Heart right ventricle (tissue), 16 donors: Measurements from ENCODE around the gene XPO4. TPM values are rescaled to one million over a fixed set of nuclear protein-coding genes. Genes with fewer than 3 reads are reported as not detected.
"Not testable (repeated sequence)": the region's sequence is repeated elsewhere in the genome, so short reads cannot be mapped to it uniquely, and the experiment has no call there.

ENCODE experiments used
- ATAC-seq, 8 donors: fragments of 200-7000 bp; cut with Tn5 transposase; one replicate each; pipeline ENCODE4 v1.9.1; 2020; ENCODE audit warnings: mild to moderate bottlenecking in 8 of 8, moderate library complexity in 8 of 8, moderate number of reproducible peaks in 1 of 8
- DNase-seq, 2 donors: peaks; one replicate each; pipeline ENCODE4 v3.0.0-alpha.2; 2020
- H3K27ac ChIP-seq, 10 donors: fragments of 200-600 bp; sonication (generic) in 2 of 10; one replicate each; pipeline versions ENCODE4 v1.5.0 to v1.8.0; 2020 to 2022; ENCODE audit warnings: mild to moderate bottlenecking in 3 of 10
- H3K27me3 ChIP-seq, 7 donors: fragments of 200-600 bp; one replicate each; pipeline ENCODE4 v1.8.0; 2021 to 2022; ENCODE audit warnings: mild to moderate bottlenecking in 2 of 7
- H3K36me3 ChIP-seq, 9 donors: fragments of 200-600 bp; sonication (generic) in 1 of 9; one replicate each; pipeline versions ENCODE4 v1.5.0 to v1.8.0; 2020 to 2022; ENCODE audit warnings: mild to moderate bottlenecking in 2 of 9
- H3K4me1 ChIP-seq, 9 donors: fragments of 200-600 bp; sonication (generic) in 1 of 9; one replicate each; pipeline versions ENCODE4 v1.5.0 to v1.8.0; 2020 to 2022; ENCODE audit warnings: mild to moderate bottlenecking in 4 of 9
- H3K4me3 ChIP-seq, 10 donors: fragments of 200-600 bp; sonication (generic) in 2 of 10; one replicate each; pipeline versions ENCODE4 v1.5.0 to v1.8.0; 2020 to 2022; ENCODE audit warnings: mild to moderate bottlenecking in 7 of 10, moderate library complexity in 2 of 10
- H3K9me3 ChIP-seq, 11 donors: fragments of 200-600 bp in 10 of 11; sonication (generic) in 2 of 11; one replicate each; pipeline versions ENCODE4 v1.5.0 to v1.8.0; 2013 to 2022; ENCODE audit warnings: mild to moderate bottlenecking in 2 of 11, control low read depth in 1 of 11, moderate library complexity in 1 of 11
- WGBS, 2 donors: extraction: QIAGEN DNeasy Blood & Tissue Kit; methylation state at CpG; one replicate each; pipeline ENCODE4 v1.1.7; 2013; ENCODE audit warnings: inconsistent platforms in 1 of 2; 5-methylcytosine and 5-hydroxymethylcytosine counted together
- intact Hi-C, 10 donors: fragments of 100-400 bp; cut with DNase I; formaldehyde crosslinking; loops; one replicate each; pipeline versions ENCODE4 v1.11.1 to v1.14.2; 2022
- long read RNA-seq, 3 donors: library from polyadenylated mRNA; unstranded; transcript quantifications; one replicate each; pipeline ENCODE4 v2.0.0, GENCODE V29; 2020 to 2021
- polyA plus RNA-seq, 2 donors: library from polyadenylated mRNA; stranded (reverse); fragments of 200-250 nt; gene quantifications; one replicate each; pipeline ENCODE4 v1.2.3, GENCODE V29; 2013
- total RNA-seq, 10 donors: library from RNA; stranded (reverse); fragmentation: NEBNext Ultra II Directional in 3 of 10; extraction: Animal tissue kit (Norgen Biotek cat#: 25700) in 3 of 10; gene quantifications; one replicate each; pipeline versions ENCODE4 v1.2.1 to v1.2.4, GENCODE V29; 2021 to 2023
- TF ChIP-seq, protein P1 (sequence below), 9 donors: fragments of 200-600 bp; sonication (generic) in 2 of 9; IDR thresholded peaks; one replicate each; pipeline versions ENCODE4 v1.5.0 to v1.8.0; 2021 to 2022; ENCODE audit warnings: antibody characterized with exemption in 9 of 9, mild to moderate bottlenecking in 5 of 9, moderate library complexity in 1 of 9
- donor health status: Arrhythmogenic right ventricular cardiomyopathy.
- donor health status: ischemic (EF 13 %, LVEDD 7.1; RV severe dilation, severe dysfunction).
- donor health status: healthy with polysubstance abuse.
- donor health status: DM: no; HTN: yes; CAD: no.
- donor health status: DM: no; HTN: no; CAD: no.
- donor health status: ischemic (EF 25% LVEDD 6.9; RV normal size, moderate dysfunction).
- donor health status: ischemic (EF 25% LVEDD 5.7; RV mildly dilated, moderate dysfunction).
- donor health status: healthy.
- donor health status: DM: yes; HTN: yes; CAD: no.
- donor health status: Ischemic cardiomyopathy.
- donor health status: ischemic (EF 35%, LVEDD 5.7; RV mildly dilated, moderate dysfunction).
- donor health status: nonischemic (EF 11% LVEDD 7.7; RV severe dilation, severe dysfunction).
- donor health status: DM: yes; HTN: yes; CAD: no.
- donor health status: PGD.
- donor health status: ischemic (EF 29% LVEDD 5.4; RV normal size, mild dysfunction).
- donor health status: nonischemic (EF 23%, LVEDD 6.1; RV moderate dilation, normal function).

XPO4 gene
- 10 to 100 TPM; 13.6 to 68.1 (median 38.7) TPM for total RNA-seq
- 1 to 10 TPM; 3.5 to 5.7 TPM for polyA plus RNA-seq
- long read RNA-seq, donor 1, full-length matches to known transcripts: 2 of 10 reads
- long read RNA-seq, donor 1, partial matches to known transcripts: 1 of 10 reads
- long read RNA-seq, donor 1, other reads (novel, unspliced or antisense): 7 of 10 reads
- long read RNA-seq, donor 2, full-length matches to known transcripts: 1 of 19 reads
- long read RNA-seq, donor 2, partial matches to known transcripts: 3 of 19 reads
- long read RNA-seq, donor 2, other reads (novel, unspliced or antisense): 15 of 19 reads
- long read RNA-seq, donor 3, full-length matches to known transcripts: 1 of 12 reads
- long read RNA-seq, donor 3, partial matches to known transcripts: 4 of 12 reads
- long read RNA-seq, donor 3, other reads (novel, unspliced or antisense): 7 of 12 reads

DNA sequence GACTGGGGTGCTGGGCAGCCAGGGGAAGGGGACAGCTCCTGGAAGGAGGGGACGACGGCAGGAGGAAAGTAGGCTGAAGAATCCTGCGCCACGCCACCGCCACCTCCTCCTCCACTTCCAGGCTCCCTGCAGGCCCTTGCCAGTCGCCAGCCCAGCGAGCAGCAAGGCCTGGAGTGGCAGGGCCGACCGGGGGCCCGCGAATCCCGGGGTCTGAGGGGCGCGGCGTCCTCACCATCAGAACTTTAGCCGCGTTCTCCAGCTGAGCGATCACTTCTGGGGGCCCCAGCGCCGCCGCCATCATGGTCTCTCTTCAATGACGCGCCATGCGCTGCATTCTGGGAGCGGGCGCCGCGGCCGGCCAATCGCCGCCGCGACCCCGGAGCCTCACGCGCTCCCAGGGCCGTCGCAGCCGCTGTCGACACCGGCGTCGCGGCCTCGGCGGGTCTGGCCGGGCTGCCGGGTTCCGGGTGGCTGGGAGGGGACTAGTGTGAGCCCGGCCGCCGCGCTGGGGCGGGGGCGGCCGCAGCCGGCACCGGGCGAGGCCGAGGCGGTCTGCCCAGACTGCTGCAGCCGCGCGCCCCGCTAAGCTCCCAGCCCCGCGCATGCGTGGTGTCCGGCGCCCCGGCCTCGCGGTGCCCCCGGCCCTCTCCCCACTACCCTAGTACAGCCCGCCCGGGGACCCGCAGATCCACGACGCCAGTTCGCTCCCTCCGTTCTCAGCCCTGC lies at the start of gene XPO4:
TSS of gene XPO4 (minus strand) at position 309 of the 726 bp plus-strand sequence. CDS start at position 301, 8 bp downstream.
- Histone ChIP-seq H3K4me1 (peaks cover 0 to 30% (median 23%) of the 10 kb centered on the region in 9 donors), H3K4me3 (peak within 1 kb of the TSS; percentile 68 to 100 (median 96)), H3K36me3 (peaks cover 0 to 27% (median 5%) of the 10 kb centered on the region in 9 donors), H3K27me3 (no peaks in the 10 kb centered on the region), H3K9me3 (no peaks in the 10 kb centered on the region), H3K27ac (peak within 1 kb of the TSS; percentile 70 to 97 (median 94))
- DNase-seq (peak; percentile 75 to 83), ATAC-seq (peak; percentile 96 to 98 (median 97))
- WGBS, 2 donors: 1% methylated on average over 50 to 81 of the region's 81 CpGs
- intact Hi-C loops: loop anchor here in 2 of 10 donors (5.0 kb wide), 1 partner anchor 50 kb away; no protein-coding TSS in a partner anchor
- TF ChIP-seq, protein P1, sequence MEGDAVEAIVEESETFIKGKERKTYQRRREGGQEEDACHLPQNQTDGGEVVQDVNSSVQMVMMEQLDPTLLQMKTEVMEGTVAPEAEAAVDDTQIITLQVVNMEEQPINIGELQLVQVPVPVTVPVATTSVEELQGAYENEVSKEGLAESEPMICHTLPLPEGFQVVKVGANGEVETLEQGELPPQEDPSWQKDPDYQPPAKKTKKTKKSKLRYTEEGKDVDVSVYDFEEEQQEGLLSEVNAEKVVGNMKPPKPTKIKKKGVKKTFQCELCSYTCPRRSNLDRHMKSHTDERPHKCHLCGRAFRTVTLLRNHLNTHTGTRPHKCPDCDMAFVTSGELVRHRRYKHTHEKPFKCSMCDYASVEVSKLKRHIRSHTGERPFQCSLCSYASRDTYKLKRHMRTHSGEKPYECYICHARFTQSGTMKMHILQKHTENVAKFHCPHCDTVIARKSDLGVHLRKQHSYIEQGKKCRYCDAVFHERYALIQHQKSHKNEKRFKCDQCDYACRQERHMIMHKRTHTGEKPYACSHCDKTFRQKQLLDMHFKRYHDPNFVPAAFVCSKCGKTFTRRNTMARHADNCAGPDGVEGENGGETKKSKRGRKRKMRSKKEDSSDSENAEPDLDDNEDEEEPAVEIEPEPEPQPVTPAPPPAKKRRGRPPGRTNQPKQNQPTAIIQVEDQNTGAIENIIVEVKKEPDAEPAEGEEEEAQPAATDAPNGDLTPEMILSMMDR (IDR thresholded peaks at IDR 0.05): no peak

DNA sequence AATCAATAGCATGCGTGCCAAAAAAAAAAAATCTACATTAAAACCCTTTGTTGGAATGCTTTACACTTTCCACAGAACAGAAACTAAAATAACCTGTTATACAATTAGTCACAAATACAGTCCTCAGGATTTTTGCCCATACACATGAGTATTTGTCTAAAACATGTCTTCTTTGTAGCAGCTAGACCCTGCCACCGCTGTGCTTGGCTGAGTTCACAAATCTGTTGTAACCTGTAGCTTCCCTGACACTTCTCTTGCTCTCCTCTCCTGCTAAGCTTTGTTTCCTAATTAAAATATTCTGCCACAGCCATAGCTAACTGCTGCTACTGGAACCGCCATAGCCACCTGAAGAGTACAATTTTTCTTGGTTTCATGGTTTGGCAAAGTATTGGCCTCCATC lies 45.5 kb upstream of the XPO4 start:
- WGBS, 2 donors: 91 to 97% methylated on average over 3 of the region's 3 CpGs
- not testable (repeated sequence) for DNase-seq, H3K9me3 ChIP-seq, H3K36me3 ChIP-seq, H3K4me3 ChIP-seq, ATAC-seq, H3K27ac ChIP-seq
- H3K4me1 ChIP-seq: peaks cover 0 to 17% (median 4%) of the 10 kb centered on the region in 9 donors
- H3K27me3 ChIP-seq: peaks cover 0 to 24% (median 13%) of the 10 kb centered on the region in 7 donors
- intact Hi-C loops: loop anchor here in 6 of 10 donors (5.0 to 10.0 kb wide), 6 partner anchors 177 to 537 kb away; no protein-coding TSS in a partner anchor

DNA sequence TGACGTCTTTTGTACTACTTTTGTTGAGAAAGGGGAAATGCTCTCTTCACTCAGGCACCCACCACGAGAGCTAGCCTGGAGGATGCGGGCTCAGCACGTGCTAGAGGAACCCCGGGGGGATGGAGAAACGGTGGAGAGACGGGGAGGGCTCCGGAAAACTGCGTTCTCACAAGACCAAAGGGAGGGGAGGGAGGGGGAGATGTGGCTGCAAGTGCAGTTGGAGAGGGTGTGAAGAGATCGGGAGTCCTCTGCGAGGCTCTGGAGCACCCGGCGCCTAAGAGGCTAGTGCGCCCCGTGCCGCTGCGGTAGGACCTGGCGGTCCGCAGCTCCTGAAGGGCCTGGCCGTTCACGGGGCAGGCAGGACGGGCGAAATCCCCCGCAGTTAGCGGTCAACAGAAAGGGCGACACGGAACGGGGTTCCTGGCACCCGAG lies 43.4 kb upstream of the XPO4 start:
- Histone ChIP-seq H3K9me3 (no peaks in the 10 kb centered on the region), H3K4me3 (peak overlapping the region in 8 of 10 donors; percentile 11 to 39 (median 28)), H3K4me1 (peaks cover 0 to 17% (median 4%) of the 10 kb centered on the region in 9 donors), H3K27ac (no peak overlapping the region), H3K27me3 (peaks cover 0 to 21% (median 8%) of the 10 kb centered on the region in 7 donors), H3K36me3 (no peaks in the 10 kb centered on the region)
- WGBS, 2 donors: 3 to 4% methylated on average over 29 of the region's 29 CpGs
- DNase-seq (peak in 1 of 2 donors; percentile 26), ATAC-seq (peak in 6 of 8 donors; percentile 20 to 63 (median 28))
- TF ChIP-seq, protein P1 (IDR thresholded peaks at IDR 0.05): no peak
- intact Hi-C loops: loop anchor here in 6 of 10 donors (5.0 to 10.0 kb wide), 6 partner anchors 179 to 539 kb away; no protein-coding TSS in a partner anchor

DNA sequence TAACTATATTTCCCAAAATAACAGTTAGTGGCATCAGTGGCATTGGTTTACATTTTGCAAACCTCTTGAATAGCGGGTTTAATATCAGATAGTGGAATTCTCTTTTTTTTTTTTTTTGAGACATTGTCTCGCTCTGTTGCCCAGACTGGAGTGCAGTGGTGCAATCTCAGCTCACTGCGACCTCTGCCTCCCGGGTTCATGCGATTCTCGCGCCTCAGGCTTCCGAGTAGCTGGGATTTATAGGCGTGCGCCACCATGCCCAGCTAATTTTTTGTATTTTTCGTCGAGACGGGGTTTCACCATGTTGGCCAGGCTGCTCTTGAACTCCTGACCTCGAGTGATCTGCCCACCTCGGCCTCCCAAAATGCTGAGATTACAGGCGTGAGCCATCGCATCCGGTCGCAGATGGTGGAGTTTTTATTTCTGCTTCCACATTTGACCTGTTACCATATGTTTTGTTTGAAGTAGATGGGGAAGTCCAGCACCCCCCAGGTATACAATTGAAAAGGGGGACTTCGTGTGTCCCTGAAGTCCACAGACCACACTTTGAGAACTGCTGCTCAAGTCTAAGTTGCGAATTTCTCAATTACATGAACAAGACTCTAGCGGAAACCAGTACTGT lies 40.5 kb upstream of the XPO4 start:
- Histone ChIP-seq H3K27ac (peak overlapping the region in 6 of 10 donors; percentile 4 to 59 (median 42)), H3K36me3 (no peaks in the 10 kb centered on the region), H3K27me3 (peaks cover 0 to 21% (median 8%) of the 10 kb centered on the region in 7 donors), H3K4me3 (no peak overlapping the region), H3K4me1 (peaks cover 0 to 22% (median 10%) of the 10 kb centered on the region in 9 donors), H3K9me3 (no peaks in the 10 kb centered on the region)
- intact Hi-C loops: loop anchor here (2.0 to 10.0 kb wide), 15 partner anchors 119 to 542 kb away; partner anchors contain the start of genes LATS2 (in 6 of the 10), MRPL57 (in 5 of the 10) and SKA3 (in 5 of the 10)
- TF ChIP-seq, protein P1 (IDR thresholded peaks at IDR 0.05): no peak
- DNase-seq: no peak
- ATAC-seq: peak in 2 of 8 donors; percentile 15 to 50
- 74 to 85% methylated on average over 22 of the region's 22 CpGs for WGBS, 2 donors

DNA sequence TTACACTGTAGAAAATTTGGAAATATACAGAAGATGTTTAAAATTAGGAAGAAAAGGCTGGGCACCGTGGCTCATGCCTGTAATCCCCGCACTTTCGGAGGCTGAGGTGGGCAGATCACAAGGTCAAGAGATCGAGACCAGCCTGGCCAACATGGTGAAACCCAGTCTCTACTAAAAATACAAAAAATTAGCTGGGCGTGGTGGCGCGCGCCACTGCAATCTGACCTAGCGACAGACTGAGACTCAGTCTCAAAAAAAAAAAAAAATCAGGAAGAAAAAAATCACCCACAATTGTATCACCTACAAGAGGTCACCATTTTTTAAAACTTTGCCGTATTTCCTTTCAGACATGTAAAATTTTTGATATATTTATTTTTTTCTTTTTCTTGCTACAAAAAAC lies 38.0 kb upstream of the XPO4 start:
- H3K27ac ChIP-seq, H3K27me3 ChIP-seq, ATAC-seq, DNase-seq, H3K36me3 ChIP-seq, H3K9me3 ChIP-seq, H3K4me3 ChIP-seq: not testable (repeated sequence)
- 90 to 92% methylated on average over 10 of the region's 10 CpGs for WGBS, 2 donors
- peaks cover 0 to 15% (median 5%) of the 10 kb centered on the region in 9 donors for H3K4me1 ChIP-seq
- intact Hi-C loops: loop anchor here (5.0 to 10.0 kb wide), 11 partner anchors 122 to 544 kb away; partner anchors contain the start of genes LATS2 (in 6 of the 10), MRPL57 (in 5 of the 10) and SKA3 (in 5 of the 10)
